ENCODE measurements around the gene RAB6B. TPM values are rescaled to one million over a fixed set of nuclear protein-coding genes. Genes with fewer than 3 reads are reported as not detected.

Gene RAB6B
- total and polyA plus RNA-seq, 2 of the 8 experiments (the other 6 are each of a cell fraction or from before 2014, with no cell fraction given): 7.9 to 15.6 TPM

DNA sequence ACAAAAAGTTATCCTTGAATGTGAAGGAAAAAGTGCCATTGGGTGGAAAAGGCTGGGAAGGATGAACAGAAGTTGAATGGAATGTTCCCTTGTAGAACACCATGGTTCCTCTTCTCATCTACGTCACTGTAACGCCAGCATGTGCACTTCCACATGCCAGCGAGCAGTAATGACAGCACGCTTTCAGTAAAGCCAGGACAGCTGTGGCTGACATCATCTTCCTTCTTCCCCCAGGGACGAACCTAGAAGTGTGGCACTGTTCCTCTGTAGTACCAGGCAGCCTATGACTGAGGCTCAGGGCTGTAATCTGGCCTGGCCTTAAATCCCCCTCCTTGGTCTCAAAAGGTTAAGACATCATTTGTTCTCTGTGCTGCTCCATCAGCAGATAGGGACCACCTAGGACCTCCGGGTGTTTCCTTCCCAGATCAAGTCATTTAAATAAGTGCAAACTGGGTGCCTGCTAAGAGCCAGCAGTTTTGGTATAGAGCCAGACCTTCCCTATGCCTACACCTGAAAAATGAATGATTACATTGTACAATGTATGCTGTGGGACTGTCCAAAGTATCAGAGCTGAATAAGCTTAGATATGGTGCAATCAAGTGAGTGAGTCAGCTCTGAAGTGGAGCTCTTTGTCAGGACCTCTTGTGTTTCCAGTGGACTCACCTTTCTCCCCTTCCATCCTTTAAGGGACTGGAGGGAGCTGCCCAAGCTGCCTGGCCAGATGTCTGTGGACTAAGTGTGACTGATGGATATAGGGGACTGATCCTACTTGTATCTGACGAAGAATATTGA is 95.7 kb downstream of the RAB6B start:
- Histone ChIP-seq H3K27me3 (replicated peaks in 1 of 4; ENCODE audit: control insufficient read depth in 3 of 4, extremely low read depth in 1 of 4, insufficient read depth in 3 of 4, low read length in 3 of 4) (no peaks in the 10 kb centered on the region; a peak in 1 of 7 replicates), H3K79me2 (ENCODE audit: control insufficient read depth in 1 of 2, insufficient read depth in 2 of 2, low read length in 2 of 2) (no peaks in the 10 kb centered on the region), H3K56ac (replicated peaks; ENCODE audit: insufficient read length, low read depth, low read length) (no peak overlapping the region), H3K27ac (ENCODE audit: low read depth, low read length) (no peak overlapping the region), H2BK120ac (replicated peaks; ENCODE audit: low read depth, low read length) (no peak overlapping the region), H3K23me2 (ENCODE audit: low read depth, low read length) (no peaks in the 10 kb centered on the region), H3K14ac (ENCODE audit: insufficient read length) (no peak overlapping the region), H2BK12ac (ENCODE audit: low read depth, low read length) (no peak overlapping the region), H2BK5ac (ENCODE audit: low read depth, low read length) (no peak overlapping the region), H2AFZ (ENCODE audit: low read length) (no peak overlapping the region), H3K9me3 (ENCODE audit: insufficient read depth in 2 of 2, low read depth in 1 of 2, low read length in 1 of 2) (peaks cover under 1 to 4% of the 10 kb centered on the region in 2 experiments; a peak in 1 of 4 replicates), H2BK15ac (ENCODE audit: low read length) (no peak overlapping the region), H3K4me3 (ENCODE audit: extremely low read depth in 1 of 4, insufficient read depth in 2 of 4, low read depth in 3 of 4, low read length in 4 of 4) (no peak overlapping the region), H3K36me3 (ENCODE audit: control insufficient read depth in 2 of 4, insufficient read depth in 4 of 4, low read length in 3 of 4) (no peaks in the 10 kb centered on the region), H3K4me2 (ENCODE audit: insufficient read depth in 1 of 2, low read depth in 2 of 2, low read length in 2 of 2) (no peak overlapping the region), H3K79me1 (ENCODE audit: low read depth, low read length) (no peaks in the 10 kb centered on the region), H4K91ac (replicated peaks; ENCODE audit: insufficient read length, low read length) (no peak overlapping the region), H4K5ac (ENCODE audit: insufficient read length, low read depth, low read length) (no peak overlapping the region), H2AK5ac (ENCODE audit: low read depth, low read length) (no peak overlapping the region), H3K23ac (ENCODE audit: insufficient read length) (no peak overlapping the region), H3K18ac (ENCODE audit: extremely low read depth, low read length) (no peak overlapping the region), H4K20me1 (replicated peaks in 1 of 2; ENCODE audit: control insufficient read depth in 1 of 2, insufficient read depth in 2 of 2, low read length in 2 of 2) (no peaks in the 10 kb centered on the region), H3K9ac (replicated peaks in 1 of 4; ENCODE audit: extremely low read depth in 1 of 4, low read depth in 3 of 4, low read length in 3 of 4) (no peak overlapping the region), H4K8ac (ENCODE audit: extremely low read depth, insufficient read depth, low read length) (no peak overlapping the region), H3K4ac (replicated peaks; ENCODE audit: insufficient read length, low read depth, low read length) (no peak overlapping the region), H3K4me1 (replicated peaks in 1 of 4; ENCODE audit: control insufficient read depth in 3 of 4, insufficient read depth in 4 of 4, low read length in 3 of 4) (peaks cover 0 to 1% (median under 1%) of the 10 kb centered on the region in 4 experiments; a peak in 3 of 7 replicates), H2BK20ac (ENCODE audit: low read length) (no peak overlapping the region)
- ChIA-PET POLR2A (ENCODE audit: partially characterized antibody) (no interaction called here), CTCF (ENCODE audit: partially characterized antibody) (interaction anchor here (1.5 kb wide), 1 partner anchor 15 kb away, joined by 3 read pairs; no protein-coding TSS in a partner anchor)
- TF ChIP-seq CEBPB (IDR thresholded peaks at IDR 0.05; ENCODE audit: low read depth, low read length): no peak
- TF ChIP-seq YY1 (IDR thresholded peaks at IDR 0.05; ENCODE audit: low read depth, low read length): no peak
- TF ChIP-seq TAF1 (IDR thresholded peaks at IDR 0.05; ENCODE audit: low read depth, low read length): no peak
- TF ChIP-seq FOSL1 (IDR thresholded peaks at IDR 0.05; ENCODE audit: insufficient read depth, low read depth, low read length): no peak
- TF ChIP-seq JUN (IDR thresholded peaks at IDR 0.05; ENCODE audit: low read depth, low read length): no peak
- TF ChIP-seq SP1 (IDR thresholded peaks at IDR 0.05; ENCODE audit: low read depth, low read length): no peak
- TF ChIP-seq HDAC2 (IDR thresholded peaks at IDR 0.05; ENCODE audit: borderline replicate concordance in 1 of 2, low read depth in 2 of 2, low read length in 2 of 2): no peak
- 84% methylated on average over 7 of the region's 7 CpGs; no CpG with 5 or more reads in 1 of the 2 experiments for WGBS, 2 experiments (ENCODE audit: extremely low coverage in 1 of 2, insufficient coverage in 1 of 2, insufficient read length in 1 of 2, insufficient replicate concordance in 2 of 2, low coverage in 1 of 2, low lambda C conversion rate in 2 of 2, missing lambda C conversion rate in 1 of 2)
- FAIRE-seq (no peak), DNase-seq (ENCODE audit: low read depth in 1 of 2, low spot score in 2 of 2) (no peak)

Data from H1 (cell line).